Activated naive CD4-positive, alpha-beta T cell treated with anti-CD3 and anti-CD28 coated beads for 36 hours (primary cell): Measurements from ENCODE around the gene L1CAM. TPM values are rescaled to one million over a fixed set of nuclear protein-coding genes. Genes with fewer than 3 reads are reported as not detected.

Experiments
- CTCF ChIA-PET: fragments of 350-600 bp; sonication (Branson Sonifier 250); formaldehyde crosslinking; loops from one replicate; lab custom pipeline; 2021; ENCODE audit warnings: antibody characterized with exemption; lab: Charles Lee
- DNase-seq: peaks from one replicate; pipeline ENCODE4 v3.0.0-alpha.2; 2020
- H3K27ac Mint-ChIP-seq: one replicate; pipeline ENCODE4 v1.8.0; 2021; ENCODE audit warnings: mild to moderate bottlenecking, mixed read lengths
- H3K27me3 Mint-ChIP-seq: one replicate; pipeline ENCODE4 v1.8.0; 2021; ENCODE audit warnings: low read depth, mixed read lengths
- H3K36me3 Mint-ChIP-seq: one replicate; pipeline ENCODE4 v1.8.0; 2021; ENCODE audit warnings: low read depth, mixed read lengths
- H3K4me1 Mint-ChIP-seq: one replicate; pipeline ENCODE4 v1.8.0; 2021; ENCODE audit warnings: low read depth, mixed read lengths
- H3K4me3 Mint-ChIP-seq: one replicate; pipeline ENCODE4 v1.8.0; 2021; ENCODE audit warnings: mild to moderate bottlenecking, moderate library complexity, mixed read lengths
- H3K9me3 Mint-ChIP-seq: one replicate; pipeline ENCODE4 v1.8.0; 2021; ENCODE audit warnings: mixed read lengths
- intact Hi-C: fragments of 100-400 bp; cut with micrococcal nuclease; formaldehyde crosslinking; loops from one replicate; pipeline ENCODE4 v1.15.1; 2023
- total RNA-seq, 2 experiments: library from RNA; stranded (reverse); gene quantifications; one replicate each; pipeline ENCODE4 v1.2.3, GENCODE V29; 2021

Gene L1CAM
- total RNA-seq, 2 experiments from 2014 or later: 0.40 to 0.57 TPM

DNA sequence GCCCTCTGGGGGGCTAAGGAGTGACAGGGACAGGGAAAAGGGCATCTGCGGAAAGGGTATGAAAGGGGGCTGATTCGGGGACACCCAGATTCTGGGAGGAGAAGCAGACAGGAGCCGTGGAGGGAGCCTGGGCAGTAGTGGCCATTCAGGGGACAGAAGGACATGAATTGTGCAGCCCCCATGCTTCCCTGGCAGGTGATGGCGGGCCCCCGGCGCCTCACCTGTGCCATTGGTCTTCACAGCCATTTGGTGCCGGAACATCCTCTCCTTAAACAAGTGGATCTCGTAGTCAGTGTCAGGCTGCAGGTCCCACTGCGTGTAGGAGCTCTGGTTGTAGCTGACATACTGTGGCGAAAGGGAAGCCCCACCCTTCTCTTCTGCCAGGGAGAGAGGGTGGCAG lies 21.9 kb downstream of the L1CAM start:
- no peak for DNase-seq
- Mint-ChIP-seq H3K4me3 (no peak overlapping the region), H3K9me3 (no peaks in the 10 kb centered on the region), H3K27ac (no peak overlapping the region), H3K4me1 (no peaks in the 10 kb centered on the region), H3K27me3 (no peaks in the 10 kb centered on the region), H3K36me3 (no peaks in the 10 kb centered on the region)
- intact Hi-C loops: no loop called here
- CTCF ChIA-PET: no interaction called here

DNA sequence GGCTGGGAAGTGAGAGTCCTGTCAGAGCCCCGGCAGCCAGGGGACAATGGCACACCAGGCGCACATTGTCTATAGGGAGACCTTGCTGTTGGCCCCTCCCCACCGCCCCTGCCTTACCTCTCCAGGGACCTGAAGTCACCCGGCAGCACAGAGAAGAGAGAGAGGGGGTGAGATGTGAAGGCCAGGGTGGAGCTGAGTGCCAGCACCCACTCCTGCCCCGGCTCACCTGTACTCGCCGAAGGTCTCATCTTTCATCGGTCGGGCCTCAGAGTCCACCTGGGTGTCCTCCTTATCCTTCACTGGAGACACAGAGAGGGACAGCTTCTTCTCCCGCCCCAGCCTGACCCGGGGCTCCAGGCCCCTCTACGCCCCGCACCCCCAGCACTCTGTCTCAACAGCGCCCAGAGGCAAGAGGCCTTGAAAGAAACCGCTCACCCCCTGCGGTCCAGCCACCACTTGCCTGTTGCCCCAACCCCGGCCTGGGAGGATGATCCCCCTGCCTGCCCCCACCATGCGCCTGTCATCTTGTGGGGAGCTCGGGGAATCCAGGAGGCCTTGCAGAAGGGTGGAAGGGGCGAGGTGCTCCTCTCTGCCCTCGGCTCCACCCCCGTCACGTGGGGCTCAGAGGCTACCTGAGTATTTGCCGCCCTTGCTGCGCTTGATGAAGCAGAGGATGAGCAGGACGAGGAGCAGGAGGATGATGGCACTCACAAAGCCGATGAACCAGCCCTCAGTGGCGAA lies 22.6 kb downstream of the L1CAM start:
- intact Hi-C loops: no loop called here
- Mint-ChIP-seq H3K4me3 (no peak overlapping the region), H3K27ac (no peak overlapping the region), H3K9me3 (no peaks in the 10 kb centered on the region), H3K27me3 (no peaks in the 10 kb centered on the region), H3K4me1 (no peaks in the 10 kb centered on the region), H3K36me3 (no peaks in the 10 kb centered on the region)
- no peak for DNase-seq
- CTCF ChIA-PET: interaction anchor here (1.1 kb wide), 1 partner anchor 45 kb away, joined by 3 read pairs; no protein-coding TSS in a partner anchor

DNA sequence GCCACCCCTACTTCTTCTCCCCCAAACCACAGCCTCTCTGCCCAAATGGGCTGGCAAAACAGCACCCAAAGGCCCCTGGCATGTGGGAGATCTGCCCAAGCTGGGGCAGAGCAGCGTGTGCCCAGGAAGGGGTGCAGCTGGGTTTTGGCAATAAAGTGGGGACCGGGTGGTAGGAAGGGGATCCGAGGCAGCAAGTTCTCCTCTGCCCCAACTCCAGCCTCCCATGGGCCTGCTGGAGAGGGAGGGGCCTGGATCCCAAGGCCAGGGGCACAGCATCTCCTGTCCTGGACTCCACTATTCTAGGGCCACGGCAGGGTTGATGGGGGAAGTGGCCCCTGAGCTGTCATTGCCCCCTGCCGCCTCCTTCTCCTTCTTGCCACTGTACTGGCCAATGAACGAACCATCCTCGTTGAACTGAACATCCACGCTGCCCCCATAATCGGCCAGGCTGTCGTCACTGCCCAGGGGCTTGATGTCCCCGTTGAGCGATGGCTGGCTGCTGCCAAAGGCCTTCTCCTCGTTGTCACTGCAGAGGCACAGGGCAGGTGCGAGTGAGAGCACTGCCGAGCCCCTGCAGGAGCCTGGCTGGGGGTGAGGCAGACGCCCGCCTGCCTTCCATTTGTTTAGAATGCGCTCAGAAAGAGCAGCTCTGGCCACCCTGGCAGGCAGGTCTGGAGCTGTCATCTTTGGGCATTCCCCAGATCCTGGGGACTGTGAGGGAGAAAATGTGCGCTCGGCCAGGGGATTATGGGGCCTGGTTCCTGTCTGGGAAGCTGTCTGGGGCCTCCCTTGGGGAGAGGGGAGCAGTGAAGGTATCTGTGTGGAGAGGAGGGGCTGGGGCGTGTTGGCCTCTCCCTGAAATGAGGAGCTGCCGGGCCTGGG lies 23.4 kb downstream of the L1CAM start:
- H3K27me3 Mint-ChIP-seq: no peaks in the 10 kb centered on the region
- no peak overlapping the region for H3K4me3 Mint-ChIP-seq
- CTCF ChIA-PET: interaction anchor here (1.1 kb wide), 1 partner anchor 44 kb away, joined by 3 read pairs; no protein-coding TSS in a partner anchor
- DNase-seq: no peak
- no peaks in the 10 kb centered on the region for H3K36me3 Mint-ChIP-seq
- peaks cover 2% of the 10 kb centered on the region for H3K4me1 Mint-ChIP-seq
- H3K27ac Mint-ChIP-seq: no peak overlapping the region
- intact Hi-C loops: no loop called here
- H3K9me3 Mint-ChIP-seq: no peaks in the 10 kb centered on the region

DNA sequence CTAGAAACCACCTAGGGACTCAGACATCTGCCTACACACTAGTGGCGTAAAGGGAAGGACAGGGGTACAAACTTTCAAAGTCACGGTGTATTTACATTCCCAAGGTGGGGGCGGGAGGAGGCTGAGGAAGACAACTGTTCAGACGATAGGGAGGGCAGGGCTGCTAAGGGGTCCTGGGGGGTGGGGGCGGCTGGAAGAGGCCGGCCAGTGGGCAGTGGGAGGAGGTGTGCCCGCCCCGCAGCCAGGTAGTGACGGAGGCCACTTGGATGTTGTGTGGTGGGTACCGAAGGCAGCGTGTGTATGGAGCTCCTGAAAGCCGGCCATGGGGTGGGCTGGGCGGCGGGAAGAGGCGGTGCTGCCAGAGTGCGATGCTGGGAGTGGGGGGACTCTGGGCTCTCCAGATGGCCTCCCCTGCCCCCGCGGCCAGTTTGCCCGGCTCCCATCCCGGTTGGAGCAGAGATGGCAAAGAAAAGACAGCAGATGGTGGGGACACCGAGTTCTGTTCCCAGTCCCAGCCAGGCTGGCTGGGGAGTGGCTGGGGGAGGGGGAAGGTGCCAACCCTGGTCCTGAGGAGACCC lies 24.2 kb downstream of the L1CAM start:
- Mint-ChIP-seq H3K27me3 (no peaks in the 10 kb centered on the region), H3K9me3 (no peaks in the 10 kb centered on the region), H3K36me3 (no peaks in the 10 kb centered on the region), H3K27ac (no peak overlapping the region), H3K4me1 (peaks cover 9% of the 10 kb centered on the region), H3K4me3 (no peak overlapping the region)
- CTCF ChIA-PET: no interaction called here
- DNase-seq: no peak
- intact Hi-C loops: no loop called here

DNA sequence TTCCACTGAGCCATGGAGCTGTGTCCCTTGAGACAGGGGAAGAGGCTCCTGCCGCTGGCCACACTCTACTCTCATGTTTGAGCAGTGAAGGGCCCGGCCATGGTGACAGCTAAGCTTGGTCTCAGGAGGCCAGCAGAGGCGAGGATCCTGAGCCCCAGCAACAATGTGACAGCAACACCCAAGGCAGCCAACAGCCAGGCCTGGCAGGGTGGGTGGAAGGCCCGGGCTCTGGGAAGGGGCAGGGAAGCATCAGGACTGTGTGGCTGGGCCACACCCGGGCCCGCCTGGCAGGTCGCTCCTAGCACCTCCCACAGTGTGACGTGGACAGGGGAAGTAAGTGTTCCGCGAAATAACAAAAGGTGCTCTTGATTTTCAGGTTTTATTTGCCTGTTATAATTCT lies 24.8 kb downstream of the L1CAM start:
- intact Hi-C loops: no loop called here
- Mint-ChIP-seq H3K4me3 (no peak overlapping the region), H3K4me1 (peaks cover 13% of the 10 kb centered on the region), H3K27ac (no peak overlapping the region), H3K27me3 (no peaks in the 10 kb centered on the region), H3K9me3 (no peaks in the 10 kb centered on the region), H3K36me3 (no peaks in the 10 kb centered on the region)
- DNase-seq: no peak
- CTCF ChIA-PET: no interaction called here

DNA sequence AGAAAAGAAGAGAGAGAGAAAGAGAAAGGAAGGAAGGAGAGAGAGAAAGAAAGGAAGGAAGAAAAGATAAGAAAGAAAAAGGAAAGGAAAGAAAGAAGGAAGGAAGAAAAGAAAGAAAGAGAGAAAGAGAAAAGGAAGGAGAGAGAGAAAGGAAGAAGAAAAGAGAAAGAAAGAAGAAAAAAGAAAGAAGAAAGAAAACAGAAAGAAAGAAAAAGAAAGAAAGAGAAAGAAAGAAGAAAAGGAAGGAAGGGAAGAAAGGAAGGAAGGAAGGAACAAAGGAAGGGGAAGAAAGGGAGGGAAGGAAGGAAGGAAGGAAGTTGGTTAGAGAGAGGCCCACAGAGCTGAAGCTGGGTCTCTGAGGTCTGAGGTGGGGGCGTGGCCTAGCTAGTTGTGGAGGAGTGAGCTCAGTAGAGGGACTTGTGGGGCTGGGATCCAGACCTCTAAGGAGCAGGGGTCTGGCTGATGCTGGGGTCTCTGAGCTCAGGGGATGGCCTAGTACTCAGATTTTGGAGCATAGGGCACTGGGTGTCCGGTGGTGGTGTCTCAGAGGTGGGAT lies 28.5 kb downstream of the L1CAM start:
- no peaks in the 10 kb centered on the region for H3K36me3 Mint-ChIP-seq
- H3K27ac Mint-ChIP-seq: no peak overlapping the region
- no peak for DNase-seq
- CTCF ChIA-PET: no interaction called here
- no peaks in the 10 kb centered on the region for H3K27me3 Mint-ChIP-seq
- intact Hi-C loops: no loop called here
- H3K9me3 Mint-ChIP-seq: no peaks in the 10 kb centered on the region
- H3K4me3 Mint-ChIP-seq: no peak overlapping the region
- peaks cover 13% of the 10 kb centered on the region for H3K4me1 Mint-ChIP-seq

DNA sequence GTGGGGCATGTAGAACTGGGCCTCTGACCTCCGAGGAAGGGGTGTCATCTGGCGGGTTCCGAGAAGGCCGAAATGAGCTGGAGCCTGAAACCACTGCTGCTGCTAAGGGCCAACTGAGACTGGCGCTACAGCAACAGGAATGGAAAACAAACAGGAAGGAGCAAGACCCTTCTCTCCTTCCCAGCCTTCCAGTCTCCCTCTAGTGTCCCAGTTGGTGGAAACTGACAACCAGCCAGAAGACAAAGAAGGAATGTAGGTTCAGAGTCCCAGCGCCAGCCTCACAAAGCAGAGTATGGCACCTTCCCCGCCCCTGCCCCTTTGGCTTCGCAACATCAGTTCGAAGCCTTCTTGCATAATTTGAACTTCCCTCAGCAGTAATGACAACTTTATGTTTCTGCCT lies 31.3 kb downstream of the L1CAM start:
- DNase-seq: no peak
- no peaks in the 10 kb centered on the region for H3K9me3 Mint-ChIP-seq
- CTCF ChIA-PET: no interaction called here
- intact Hi-C loops: no loop called here
- H3K4me1 Mint-ChIP-seq: peaks cover 13% of the 10 kb centered on the region
- no peaks in the 10 kb centered on the region for H3K27me3 Mint-ChIP-seq
- no peak overlapping the region for H3K4me3 Mint-ChIP-seq
- H3K27ac Mint-ChIP-seq: no peak overlapping the region
- no peaks in the 10 kb centered on the region for H3K36me3 Mint-ChIP-seq

DNA sequence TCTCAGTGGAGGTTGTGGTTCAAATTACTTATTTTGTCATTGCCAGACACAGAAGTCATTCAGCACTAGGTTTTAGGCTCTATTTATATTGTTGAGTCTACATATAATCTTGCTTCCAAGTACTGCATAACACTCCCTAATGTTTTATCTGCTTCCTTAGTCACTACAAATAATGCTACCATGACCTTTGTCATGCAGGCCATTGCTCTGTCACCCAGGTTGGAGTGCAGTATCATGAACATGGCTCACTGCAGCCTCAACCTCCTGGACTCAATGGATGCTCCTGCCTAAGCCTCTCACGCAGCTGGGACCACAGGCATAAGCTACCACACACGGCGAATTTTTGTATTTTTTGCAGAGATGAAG lies 32.1 kb downstream of the L1CAM start:
- no peak overlapping the region for H3K27ac Mint-ChIP-seq
- H3K4me3 Mint-ChIP-seq: no peak overlapping the region
- H3K4me1 Mint-ChIP-seq: peaks cover 13% of the 10 kb centered on the region
- no peaks in the 10 kb centered on the region for H3K9me3 Mint-ChIP-seq
- CTCF ChIA-PET: no interaction called here
- intact Hi-C loops: no loop called here
- DNase-seq: no peak
- H3K27me3 Mint-ChIP-seq: no peaks in the 10 kb centered on the region
- no peaks in the 10 kb centered on the region for H3K36me3 Mint-ChIP-seq

DNA sequence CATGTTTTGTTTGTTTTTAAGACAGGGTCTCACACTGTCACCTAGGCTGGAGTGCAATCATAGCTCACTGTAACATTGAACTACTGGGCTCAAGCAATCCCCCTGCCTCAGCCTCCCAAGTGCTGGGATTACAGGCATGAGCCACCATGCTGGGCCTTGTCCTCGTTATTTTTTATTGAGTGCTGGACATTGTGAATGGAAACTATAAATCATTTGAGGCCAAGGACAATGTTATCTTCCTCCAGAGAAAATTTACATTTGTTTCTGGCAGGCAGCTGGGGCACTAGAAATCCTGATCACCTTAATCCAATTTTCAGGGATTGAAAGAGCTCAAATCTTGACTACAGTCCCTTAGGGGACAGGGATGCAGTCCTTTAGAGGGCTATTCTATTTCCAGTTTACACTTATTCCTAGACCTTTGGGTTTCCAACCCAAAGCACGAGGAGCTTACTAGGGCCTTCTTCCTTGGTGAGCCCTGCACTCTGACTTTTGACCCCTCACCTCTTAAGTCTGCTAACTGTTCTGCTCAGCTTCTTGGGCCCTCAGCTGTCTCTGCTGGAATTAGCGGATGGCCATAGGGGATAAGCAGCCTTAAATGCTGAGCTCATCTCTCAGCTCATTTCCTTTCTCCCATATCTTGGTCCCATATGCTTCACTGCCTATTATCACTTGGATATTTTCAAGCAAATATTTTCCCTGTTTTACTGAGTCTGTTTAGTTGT lies 32.6 kb downstream of the L1CAM start:
- Mint-ChIP-seq H3K27ac (no peak overlapping the region), H3K4me3 (no peak overlapping the region), H3K9me3 (no peaks in the 10 kb centered on the region), H3K36me3 (no peaks in the 10 kb centered on the region), H3K27me3 (no peaks in the 10 kb centered on the region), H3K4me1 (peaks cover 13% of the 10 kb centered on the region)
- DNase-seq: no peak
- intact Hi-C loops: no loop called here
- CTCF ChIA-PET: no interaction called here

DNA sequence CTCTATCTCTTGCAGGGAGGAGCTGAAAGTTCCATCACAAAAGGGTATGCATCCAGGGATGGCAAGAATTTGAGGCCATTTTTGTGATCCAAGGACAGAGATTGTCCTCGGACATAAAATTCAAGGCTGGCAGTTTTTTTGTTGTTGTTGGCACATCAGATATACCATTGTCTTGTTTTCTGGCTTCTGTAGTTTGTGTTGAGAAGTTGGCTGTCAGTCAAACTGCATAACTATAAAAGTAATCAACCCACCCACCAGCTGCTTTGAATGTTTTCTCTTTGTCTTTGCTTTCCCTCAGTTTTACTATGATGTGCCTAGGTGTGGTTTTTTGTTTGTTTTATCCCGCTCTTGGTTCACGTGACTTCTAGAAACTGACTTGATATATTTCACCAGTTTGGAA lies 34.0 kb downstream of the L1CAM start:
- H3K9me3 Mint-ChIP-seq: no peaks in the 10 kb centered on the region
- H3K4me1 Mint-ChIP-seq: peaks cover 6% of the 10 kb centered on the region
- intact Hi-C loops: no loop called here
- no peak overlapping the region for H3K4me3 Mint-ChIP-seq
- DNase-seq: no peak
- H3K27me3 Mint-ChIP-seq: no peaks in the 10 kb centered on the region
- CTCF ChIA-PET: interaction anchor here (0.6 kb wide), 1 partner anchor 329 kb away, joined by 4 read pairs; no protein-coding TSS in a partner anchor
- no peak overlapping the region for H3K27ac Mint-ChIP-seq
- H3K36me3 Mint-ChIP-seq: no peaks in the 10 kb centered on the region

DNA sequence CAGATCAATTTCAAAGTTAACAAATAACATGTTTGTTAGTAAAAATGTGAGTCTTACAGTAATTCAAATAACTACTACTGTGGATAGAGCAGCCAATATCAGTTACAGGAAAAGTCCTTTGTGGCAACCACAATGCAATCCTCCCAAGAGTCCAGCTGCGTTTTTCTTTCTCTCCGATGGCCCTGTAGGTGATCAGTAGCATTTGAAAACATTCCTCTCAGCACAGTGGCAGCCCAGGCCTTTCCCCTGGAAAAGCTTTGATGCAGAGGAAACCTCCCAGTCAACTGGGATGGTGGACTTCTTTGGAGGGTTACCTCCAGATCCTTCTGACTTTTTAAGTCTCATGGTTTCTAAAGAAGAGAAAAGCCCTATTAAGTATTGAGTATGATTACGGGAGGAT lies 37.6 kb downstream of the L1CAM start:
- CTCF ChIA-PET: no interaction called here
- no peaks in the 10 kb centered on the region for H3K27me3 Mint-ChIP-seq
- no peak for DNase-seq
- H3K4me3 Mint-ChIP-seq: no peak overlapping the region
- H3K4me1 Mint-ChIP-seq: no peaks in the 10 kb centered on the region
- H3K9me3 Mint-ChIP-seq: no peaks in the 10 kb centered on the region
- no peak overlapping the region for H3K27ac Mint-ChIP-seq
- intact Hi-C loops: no loop called here
- no peaks in the 10 kb centered on the region for H3K36me3 Mint-ChIP-seq

DNA sequence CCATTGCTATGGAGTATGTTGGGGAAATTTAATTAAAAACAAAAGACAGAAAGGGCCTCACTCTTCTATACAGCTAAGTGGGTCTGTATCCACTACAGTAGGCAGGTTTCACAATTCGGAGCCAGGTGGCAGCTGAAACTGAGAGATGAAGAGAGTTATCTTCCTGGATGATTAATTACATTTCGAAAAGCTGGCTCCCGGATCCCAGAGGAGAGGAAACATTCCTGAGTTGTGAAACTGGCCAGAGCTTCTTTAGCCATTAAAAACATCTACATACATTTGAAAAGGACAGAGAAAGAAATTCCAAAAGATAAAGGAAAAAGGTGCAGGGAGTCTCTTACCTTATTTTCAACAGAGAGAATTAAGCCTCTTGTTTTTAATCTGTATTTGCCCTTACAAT lies 40.1 kb downstream of the L1CAM start:
- Mint-ChIP-seq H3K9me3 (no peaks in the 10 kb centered on the region), H3K4me3 (no peak overlapping the region), H3K27me3 (no peaks in the 10 kb centered on the region), H3K36me3 (no peaks in the 10 kb centered on the region), H3K27ac (no peak overlapping the region), H3K4me1 (no peaks in the 10 kb centered on the region)
- CTCF ChIA-PET: no interaction called here
- intact Hi-C loops: no loop called here
- no peak for DNase-seq
